T1000 (cell line): ENCODE measurements around the gene GPR42.

Source experiments
- DNase-seq: peaks from one replicate; lab custom pipeline; 2025; ENCODE audit warnings: mixed read lengths; lab: John Stamatoyannopoulos, UW

Gene GPR42

GRCh38 chr19:35370722-35371121 is at the start of gene GPR42:
GPR42 (plus strand) TSS chr19:35371068; CDS start chr19:35371360, 292 bp downstream.
- no peak for DNase-seq

GRCh38 chr19:35321291-35321690 is 49.6 kb upstream of the GPR42 start:
- DNase-seq = no peak

DNA sequence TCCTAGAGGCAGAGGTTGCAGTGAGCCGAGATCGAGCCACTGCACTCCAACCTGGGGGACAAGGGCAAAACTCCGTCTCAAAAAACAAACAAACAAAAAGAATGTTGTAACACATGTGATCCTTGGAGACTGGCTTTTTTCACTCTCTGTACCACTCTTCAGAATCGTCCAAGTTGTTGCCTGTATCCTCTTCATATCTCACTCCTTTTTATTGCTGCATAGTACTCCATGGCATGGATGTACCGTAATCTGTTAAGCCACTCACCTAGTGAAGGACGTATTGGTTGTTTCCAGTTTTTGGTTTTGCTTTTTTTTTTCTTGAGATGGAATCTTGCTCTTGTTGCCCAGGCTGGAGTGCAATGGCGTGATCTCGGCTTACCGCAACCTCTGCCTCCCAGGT is 48.9 kb upstream of the GPR42 start:
- DNase-seq = no peak

- DNase-seq = no peak
These were observed 43.2 kb upstream of the GPR42 start for GRCh38 chr19:35327642-35328041.

GRCh38 chr19:35328851-35329285 is 42.0 kb upstream of the GPR42 start, which contains the start of gene CD22:
CD22 (plus strand) TSS chr19:35329187; CDS start chr19:35332041, 2,854 bp downstream.
- no peak for DNase-seq

GRCh38 chr19:35329323-35329722 is 41.5 kb upstream of the GPR42 start:
- DNase-seq = no peak

- DNase-seq = no peak
These were observed 40.4 kb upstream of the GPR42 start for GRCh38 chr19:35330475-35330874.

GRCh38 chr19:35331551-35332214 is 39.2 kb upstream of the GPR42 start:
- no peak for DNase-seq

- no peak for DNase-seq
These were observed 38.1 kb upstream of the GPR42 start for GRCh38 chr19:35332817-35333216.

DNA sequence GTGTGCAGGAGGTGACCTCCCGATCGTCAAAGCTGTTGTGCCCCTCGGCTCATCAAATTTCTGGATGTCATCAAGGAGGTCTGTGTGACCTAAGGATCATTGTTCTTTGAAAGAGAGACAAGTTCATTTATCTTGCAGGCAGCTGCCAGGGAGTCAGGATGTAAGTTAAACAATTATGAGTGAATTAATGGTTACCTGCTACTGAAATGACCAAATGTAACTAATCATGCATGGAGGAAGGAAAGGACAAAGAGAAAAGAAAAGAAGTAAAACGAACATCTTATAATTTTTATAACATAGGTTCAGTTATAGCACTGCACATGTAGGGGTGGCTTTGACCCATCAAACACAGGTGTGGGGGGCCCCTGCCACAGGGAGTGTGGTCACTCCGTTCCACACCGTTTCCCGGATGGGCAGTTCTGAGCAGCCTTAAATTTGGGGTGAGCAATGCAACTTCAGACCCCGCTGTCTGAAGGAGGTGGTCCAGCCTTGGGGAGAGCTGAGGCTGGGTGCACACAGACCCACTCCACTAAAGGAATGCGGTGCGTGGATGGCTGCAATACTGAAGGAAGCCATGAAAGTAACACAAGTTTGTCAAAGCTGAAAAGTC is 36.6 kb upstream of the GPR42 start:
- DNase-seq = no peak

- no peak for DNase-seq
These were observed 34.5 kb upstream of the GPR42 start for GRCh38 chr19:35336166-35336955.

DNA sequence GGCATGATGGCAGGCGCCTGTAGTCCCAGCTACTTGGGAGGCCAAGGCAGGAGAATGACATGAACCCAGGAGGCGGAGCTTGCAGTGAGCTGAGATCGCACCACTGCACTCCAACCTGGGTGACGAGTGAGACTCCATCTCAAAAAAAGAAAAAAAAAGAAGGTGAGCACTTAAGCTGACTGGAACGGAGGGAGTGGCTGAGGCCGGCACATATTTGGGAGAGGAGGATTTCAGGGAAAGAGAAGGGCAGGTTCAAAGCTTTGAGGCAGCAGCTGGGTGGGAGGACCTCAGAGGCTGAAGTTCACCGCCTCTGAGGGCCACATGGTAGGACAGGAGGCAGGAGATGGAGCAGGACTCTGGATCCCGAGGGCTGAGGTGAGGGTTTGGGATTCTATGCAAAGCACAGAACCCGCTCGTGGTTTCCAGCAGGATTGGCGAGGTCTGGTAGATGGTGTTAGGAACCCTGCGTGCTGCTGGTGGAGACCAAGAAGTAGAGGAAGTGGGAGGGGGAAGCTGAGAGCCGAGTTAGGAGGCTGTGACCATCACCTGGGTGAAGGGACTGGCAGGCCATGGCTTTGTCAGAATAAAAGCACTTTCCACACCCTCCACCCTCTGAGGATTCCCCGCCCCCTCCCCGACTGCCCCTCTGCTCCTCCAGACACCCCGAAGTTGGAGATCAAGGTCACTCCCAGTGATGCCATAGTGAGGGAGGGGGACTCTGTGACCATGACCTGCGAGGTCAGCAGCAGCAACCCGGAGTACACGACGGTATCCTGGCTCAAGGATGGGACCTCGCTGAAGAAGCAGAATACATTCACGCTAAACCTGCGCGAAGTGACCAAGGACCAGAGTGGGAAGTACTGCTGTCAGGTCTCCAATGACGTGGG is 33.5 kb upstream of the GPR42 start:
- DNase-seq = no peak

DNA sequence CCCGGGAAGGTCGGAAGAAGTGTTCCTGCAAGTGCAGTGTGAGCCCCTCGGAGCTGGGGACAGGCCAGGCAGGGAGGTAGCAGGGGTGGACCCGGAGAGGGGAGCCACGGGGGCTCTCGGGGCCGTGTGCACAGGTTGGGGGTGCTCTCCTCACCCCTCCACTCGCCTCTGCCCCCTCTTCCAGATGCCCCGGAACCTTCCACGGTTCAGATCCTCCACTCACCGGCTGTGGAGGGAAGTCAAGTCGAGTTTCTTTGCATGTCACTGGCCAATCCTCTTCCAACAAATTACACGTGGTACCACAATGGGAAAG is 32.9 kb upstream of the GPR42 start:
- DNase-seq = no peak

- DNase-seq = no peak
These were observed 30.4 kb upstream of the GPR42 start for GRCh38 chr19:35340431-35340830.

GRCh38 chr19:35341006-35341405 is 29.9 kb upstream of the GPR42 start:
- DNase-seq = no peak

DNA sequence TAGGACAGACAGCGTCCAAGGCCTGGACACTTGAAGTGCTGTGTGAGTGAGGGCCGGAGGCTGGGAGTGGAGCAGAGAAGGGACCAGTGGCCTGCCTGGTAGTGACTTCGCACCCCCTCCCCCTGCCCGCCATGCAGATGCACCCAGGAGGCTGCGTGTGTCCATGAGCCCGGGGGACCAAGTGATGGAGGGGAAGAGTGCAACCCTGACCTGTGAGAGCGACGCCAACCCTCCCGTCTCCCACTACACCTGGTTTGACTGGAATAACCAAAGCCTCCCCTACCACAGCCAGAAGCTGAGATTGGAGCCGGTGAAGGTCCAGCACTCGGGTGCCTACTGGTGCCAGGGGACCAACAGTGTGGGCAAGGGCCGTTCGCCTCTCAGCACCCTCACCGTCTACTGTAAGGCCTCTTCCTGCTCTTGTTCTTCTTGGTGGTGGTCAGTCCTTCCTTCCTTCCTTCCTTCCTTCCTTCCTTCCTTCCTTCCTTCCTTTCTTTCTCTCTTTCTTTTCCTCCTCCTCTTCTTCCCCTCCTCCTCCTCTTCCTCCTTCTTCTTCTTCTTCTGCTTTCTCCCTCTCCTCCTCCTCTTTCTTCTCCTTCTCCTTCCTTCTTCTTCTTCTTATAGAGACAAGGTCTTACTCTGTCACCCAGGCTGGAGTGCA is 29.2 kb upstream of the GPR42 start:
- DNase-seq = no peak

- DNase-seq = no peak
These were observed 28.4 kb upstream of the GPR42 start for GRCh38 chr19:35342430-35342829.

- DNase-seq = no peak
These were observed 26.3 kb upstream of the GPR42 start for GRCh38 chr19:35344511-35345031.

- DNase-seq = no peak
These were observed 25.2 kb upstream of the GPR42 start for GRCh38 chr19:35345671-35346111.

- DNase-seq = no peak
These were observed 24.4 kb upstream of the GPR42 start for GRCh38 chr19:35346193-35347052.
